Measurements from ENCODE around the gene CRYBG3. TPM values are rescaled to one million over a fixed set of nuclear protein-coding genes. Genes with fewer than 3 reads are reported as not detected.
A peak's percentile ranks its signal among the peaks of the same experiment; 100 is the strongest.

The CRYBG3 gene
- total RNA-seq, 1 donor from 2014 or later = 39.9 TPM

- peak; percentile 94 for DNase-seq (ENCODE audit: low read depth)
These were observed 121.2 kb downstream of the CRYBG3 start for GRCh38 chr3:97942801-97943546.

GRCh38 chr3:97948351-97949109, 126.7 kb downstream of the CRYBG3 start:
- peak; percentile 23 for DNase-seq (ENCODE audit: low read depth)

DNA sequence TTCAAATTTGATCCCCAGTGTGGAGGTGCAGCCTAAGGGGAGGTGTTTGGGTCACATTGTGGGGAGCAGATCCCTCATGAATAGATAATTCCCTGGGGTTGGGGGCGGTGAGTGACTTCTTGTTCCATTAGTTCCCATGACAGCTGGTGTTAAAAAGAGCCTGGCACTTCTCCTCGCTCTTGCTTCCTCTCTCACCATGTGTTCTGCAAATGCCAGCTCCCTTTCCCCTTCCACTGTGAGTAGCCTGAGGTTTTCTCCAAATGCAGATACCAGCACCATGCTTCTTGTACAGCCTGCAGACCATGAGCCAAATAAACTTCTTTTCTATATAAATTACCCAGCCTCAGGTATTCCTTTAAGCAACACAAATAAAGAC, 127.3 kb downstream of the CRYBG3 start:
- no peak for DNase-seq (ENCODE audit: low read depth)

GRCh38 chr3:97949743-97950142, 127.9 kb downstream of the CRYBG3 start:
- DNase-seq (ENCODE audit: low read depth) = no peak

GRCh38 chr3:97950360-97950759, 128.5 kb downstream of the CRYBG3 start:
- no peak for DNase-seq (ENCODE audit: low read depth)

DNA sequence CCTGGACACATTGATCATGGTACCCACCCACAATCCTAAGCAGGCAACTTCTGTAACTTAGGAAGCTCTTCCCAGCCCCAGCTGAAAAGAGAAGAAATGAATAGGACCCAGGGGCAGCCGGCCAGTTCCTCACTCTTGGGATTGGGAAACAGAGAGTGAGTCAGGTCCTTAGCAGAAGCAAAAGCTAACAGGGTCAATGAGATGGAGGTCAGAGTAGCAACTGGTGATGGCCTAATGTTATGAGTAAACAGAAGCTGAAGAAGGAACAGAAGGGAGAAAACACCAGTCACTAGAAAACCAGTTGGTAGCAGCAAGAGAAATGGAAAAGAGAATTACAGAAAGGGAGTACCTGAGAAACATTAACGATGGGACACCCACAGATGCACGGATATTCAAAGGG, 130.5 kb downstream of the CRYBG3 start:
- peak; percentile 94 for DNase-seq (ENCODE audit: low read depth)

- peak; percentile 58 for DNase-seq (ENCODE audit: low read depth)
These were observed 131.1 kb downstream of the CRYBG3 start for GRCh38 chr3:97952872-97953271.

- no peak for DNase-seq (ENCODE audit: low read depth)
These were observed 132.5 kb downstream of the CRYBG3 start for GRCh38 chr3:97954228-97954827.

DNA sequence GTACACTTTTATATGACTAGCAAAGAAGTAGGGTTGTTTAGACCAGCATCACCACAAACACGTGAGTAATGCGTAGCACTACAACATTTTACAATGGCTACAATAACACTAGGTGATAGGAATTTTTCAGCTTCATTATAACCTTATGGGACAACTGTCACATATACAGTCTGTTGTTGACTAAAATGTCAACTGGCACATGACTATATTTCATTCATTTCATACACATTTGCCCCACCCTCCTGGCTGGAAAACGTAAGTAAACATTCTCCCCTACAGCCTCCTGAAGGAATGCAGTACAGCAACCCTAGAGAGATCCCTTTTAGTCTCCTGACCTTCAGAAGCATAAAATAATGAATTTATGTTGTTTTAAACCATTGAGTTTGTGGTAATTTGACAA, 134.2 kb downstream of the CRYBG3 start:
- DNase-seq (ENCODE audit: low read depth) = no peak

GRCh38 chr3:97957617-97958311, 136.0 kb downstream of the CRYBG3 start:
- DNase-seq (ENCODE audit: low read depth) = peak; percentile 98

DNA sequence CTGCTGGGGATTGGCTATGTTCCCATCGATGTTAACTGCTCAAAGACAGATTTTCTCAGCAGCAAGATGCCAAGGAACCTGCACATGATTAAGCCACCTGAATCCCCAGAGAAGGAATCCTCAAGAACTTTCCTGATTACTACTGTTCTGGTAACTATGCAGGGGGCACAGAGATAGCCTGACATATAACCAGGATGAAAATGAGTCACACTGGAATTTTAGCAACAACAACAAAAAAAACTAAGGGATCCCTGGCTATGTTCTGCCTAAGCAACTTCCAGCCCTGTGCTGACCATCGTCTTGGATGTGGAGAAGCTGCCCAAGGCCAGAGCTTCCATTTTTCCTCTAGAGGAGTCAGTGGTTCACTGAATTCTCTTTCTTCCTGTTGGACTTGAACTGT, 136.6 kb downstream of the CRYBG3 start:
- DNase-seq (ENCODE audit: low read depth) = peak; percentile 85

GRCh38 chr3:97958796-97959195, 137.0 kb downstream of the CRYBG3 start:
- no peak for DNase-seq (ENCODE audit: low read depth)

GRCh38 chr3:97959872-97960271, 138.1 kb downstream of the CRYBG3 start:
- DNase-seq (ENCODE audit: low read depth) = no peak

GRCh38 chr3:97960551-97960950, 138.7 kb downstream of the CRYBG3 start:
- DNase-seq (ENCODE audit: low read depth) = no peak

- DNase-seq (ENCODE audit: low read depth) = no peak
These were observed 139.4 kb downstream of the CRYBG3 start for GRCh38 chr3:97960993-97961766.

GRCh38 chr3:97967966-97968365, 146.2 kb downstream of the CRYBG3 start:
- no peak for DNase-seq (ENCODE audit: low read depth)

GRCh38 chr3:97968376-97968775, 146.6 kb downstream of the CRYBG3 start:
- DNase-seq (ENCODE audit: low read depth) = no peak

DNA sequence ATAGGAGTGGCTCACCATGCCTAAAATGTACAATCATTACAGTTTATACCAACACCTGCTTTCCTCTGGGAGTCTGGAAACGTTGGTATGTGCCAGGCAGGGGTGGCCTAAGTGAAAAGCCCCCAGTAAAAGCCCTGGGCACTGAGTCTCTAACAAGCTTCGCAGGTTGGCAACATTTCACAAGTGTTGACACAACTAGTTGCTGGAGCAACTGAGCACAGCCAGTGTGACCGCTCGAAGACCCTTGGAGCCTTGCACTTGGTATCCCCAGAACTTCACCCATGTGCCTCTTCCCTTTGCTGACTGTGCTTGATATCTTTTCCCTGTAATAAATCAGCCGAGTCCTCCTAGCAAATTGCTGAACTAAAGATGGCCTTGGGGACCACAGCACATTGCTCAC, 147.7 kb downstream of the CRYBG3 start:
- no peak for DNase-seq (ENCODE audit: low read depth)

- DNase-seq (ENCODE audit: low read depth) = no peak
These were observed 148.3 kb downstream of the CRYBG3 start for GRCh38 chr3:97970156-97970555.

DNA sequence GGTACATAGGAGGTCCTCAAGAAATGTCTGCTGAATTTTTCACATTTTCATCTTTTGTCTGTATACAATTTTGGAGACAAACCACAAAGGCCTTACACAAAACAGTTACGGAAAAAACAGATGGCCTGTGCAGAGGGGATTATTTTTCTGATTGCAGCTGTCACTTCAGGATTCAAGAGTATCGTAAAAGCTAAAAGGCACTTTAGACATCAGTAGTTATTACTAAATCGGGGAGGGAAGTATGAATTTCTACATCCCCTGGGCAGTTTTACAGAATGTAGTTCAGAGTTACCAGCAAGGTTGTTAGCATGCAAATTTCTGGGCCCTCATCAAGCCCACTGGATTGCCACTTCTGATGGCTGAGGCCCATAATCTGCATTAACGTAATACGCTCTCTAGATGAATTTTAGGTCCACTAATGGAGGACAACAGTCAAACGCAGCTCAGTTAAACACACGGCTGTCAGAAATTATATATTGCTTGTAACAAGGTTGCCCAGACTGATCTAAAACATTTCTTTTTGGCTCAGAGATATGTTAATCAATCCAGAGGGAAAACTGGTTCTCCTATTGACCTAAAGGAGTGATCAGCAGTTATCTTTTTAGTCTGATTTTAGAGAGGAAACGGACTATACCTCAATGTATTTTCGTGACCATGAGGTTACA, 149.3 kb downstream of the CRYBG3 start:
- DNase-seq (ENCODE audit: low read depth) = peak; percentile 4
